OCI-LY7 (cell line): ENCODE measurements around the gene POLR2H. TPM values are rescaled to one million over a fixed set of nuclear protein-coding genes. Genes with fewer than 3 reads are reported as not detected.

Experiments
- BruUV-seq: library from RNA; stranded (reverse); fragments of 400-500 nt; replicated peaks from 2 replicates; lab custom pipeline; 2021; lab: Mats Ljungman, UMichigan
- CTCF ChIA-PET: fragments of 300-600 bp; sonication (Branson Sonifier 250); formaldehyde crosslinking; loops from one replicate; lab custom pipeline; 2022; ENCODE audit warnings: antibody characterized with exemption; ENCODE audit not compliant: unreplicated experiment; lab: Charles Lee
- POLR2A ChIA-PET: fragments of 300-600 bp; sonication (Branson Sonifier 250); formaldehyde crosslinking; loops from one replicate; lab custom pipeline; 2022; ENCODE audit warnings: antibody characterized with exemption; lab: Charles Lee
- DNase-seq: peaks from one replicate; pipeline ENCODE4 v3.0.0-alpha.2; 2015; ENCODE audit warnings: low spot score
- H2AFZ ChIP-seq: fragments of 200-600 bp; sonication (generic), shearing (Covaris generic); 2 replicates; pipeline ENCODE4 v1.6.1; 2014; ENCODE audit warnings: mild to moderate bottlenecking, antibody characterized with exemption, low read length, moderate library complexity
- H3K27ac ChIP-seq: fragments of 200-600 bp; sonication (generic); 2 replicates; pipeline ENCODE4 v1.5.1; 2014; ENCODE audit warnings: mixed run types, low read depth, mild to moderate bottlenecking, moderate library complexity, low read length, inconsistent platforms; ENCODE audit not compliant: poor library complexity, severe bottlenecking
- H3K36me3 ChIP-seq: fragments of 200-600 bp; sonication (generic); 2 replicates; pipeline ENCODE4 v1.6.1; 2014; ENCODE audit warnings: mild to moderate bottlenecking, antibody characterized with exemption, low read length, moderate library complexity, mixed read lengths; ENCODE audit not compliant: insufficient read depth
- H3K4me1 ChIP-seq: fragments of 200-600 bp; sonication (generic); 2 replicates; pipeline ENCODE4 v1.5.1; 2014; ENCODE audit warnings: mild to moderate bottlenecking, low read length; ENCODE audit not compliant: insufficient read depth, poor library complexity, severe bottlenecking
- H3K4me2 ChIP-seq: fragments of 200-600 bp; sonication (generic); 2 replicates; pipeline ENCODE4 v1.6.1; 2014; ENCODE audit warnings: mild to moderate bottlenecking, low read length
- H3K4me3 ChIP-seq: fragments of 200-600 bp; sonication (generic); 2 replicates; pipeline ENCODE4 v1.5.1; 2014; ENCODE audit warnings: mild to moderate bottlenecking, low read depth, low read length; ENCODE audit not compliant: poor library complexity, severe bottlenecking
- H3K79me2 ChIP-seq: fragments of 200-600 bp; sonication (generic); 2 replicates; pipeline ENCODE4 v1.6.1; 2016; ENCODE audit warnings: low read depth, mild to moderate bottlenecking, low read length, moderate library complexity, mixed read lengths; ENCODE audit not compliant: insufficient read depth
- H3K9me2 ChIP-seq: fragments of 200-600 bp; sonication (generic); 2 replicates; pipeline ENCODE4 v1.6.1; 2016; ENCODE audit warnings: mild to moderate bottlenecking, low read length, mixed read lengths; ENCODE audit not compliant: insufficient read depth
- H3K9me3 ChIP-seq: fragments of 200-600 bp; sonication (generic); 2 replicates; pipeline ENCODE4 v1.6.1; 2014; ENCODE audit warnings: mild to moderate bottlenecking, mixed run types, low read length, mixed read lengths
- H4K20me1 ChIP-seq: fragments of 200-600 bp; sonication (generic); 2 replicates; pipeline ENCODE4 v1.6.1; 2014; ENCODE audit warnings: mild to moderate bottlenecking, antibody characterized with exemption, low read length, moderate library complexity, mixed read lengths; ENCODE audit not compliant: insufficient read depth
- CTCF ChIP-seq: fragments of 200-600 bp; sonication (generic); conservative IDR thresholded peaks from 2 replicates; pipeline ENCODE4 v1.5.1; 2014; ENCODE audit warnings: mild to moderate bottlenecking, antibody characterized with exemption, low read length, moderate library complexity, mixed read lengths
- EZH2phosphoT487 ChIP-seq: fragments of 200-600 bp; sonication (generic); IDR thresholded peaks from 2 replicates; pipeline ENCODE4 v1.6.1; 2018; ENCODE audit warnings: low read depth, borderline replicate concordance, mild to moderate bottlenecking, mixed run types, antibody characterized with exemption, low read length, moderate library complexity, mixed read lengths
- intact Hi-C: fragments of 100-400 bp; cut with micrococcal nuclease; formaldehyde crosslinking; loops from one replicate; pipeline ENCODE4 v1.10.0; 2022; ENCODE audit not compliant: unreplicated experiment
- total RNA-seq, 2 experiments: library from RNA; depleted of rRNA in 1 of 2; stranded (reverse); fragments of >200 nt in 1 of 2; shearing (Covaris generic) in 1 of 2; gene quantifications; 2 replicates each; pipeline ENCODE4 v1.2.3, GENCODE V29; 2014 to 2022

Gene POLR2H
- total RNA-seq, 2 experiments from 2014 or later = 80.1 to 85.8 TPM

GRCh38 chr3:184360070-184360928 lies 1.2 kb upstream of the POLR2H start:
- Histone ChIP-seq H4K20me1 (no peaks in the 10 kb centered on the region; the same call in 1 of the 2 replicates), H3K4me2 (peak overlapping the region; percentile 84), H3K4me1 (peaks cover 23% of the 10 kb centered on the region), H3K9me3 (no peaks in the 10 kb centered on the region), H3K36me3 (peaks cover 10% of the 10 kb centered on the region), H2AFZ (no peak overlapping the region), H3K4me3 (peak overlapping the region; percentile 97), H3K9me2 (no peaks in the 10 kb centered on the region), H3K27ac (no peak overlapping the region), H3K79me2 (peaks cover 19% of the 10 kb centered on the region; the same call in 1 of the 2 replicates)
- TF ChIP-seq EZH2phosphoT487 = no peak
- TF ChIP-seq CTCF = no peak
- no peak for DNase-seq
- BruUV-seq = no TSS peak
- ChIA-PET CTCF (interaction anchor here (0.5 kb wide), 1 partner anchor 101 kb away, joined by 3 read pairs; no protein-coding TSS in a partner anchor), POLR2A (interaction anchor here (0.6 to 1.0 kb wide), 4 partner anchors 12 to 574 kb away, joined by 3 to 7 read pairs (median 4); no protein-coding TSS in a partner anchor)
- intact Hi-C loops = loop anchor here (5.0 kb wide), 2 partner anchors 223 to 933 kb away; partner anchors contain the start of genes EIF2B5 and MCF2L2

- peaks cover 23% of the 10 kb centered on the region for H3K4me1 ChIP-seq
- H3K9me2 ChIP-seq = no peaks in the 10 kb centered on the region
- H3K79me2 ChIP-seq = peaks cover 19% of the 10 kb centered on the region; the same call in 1 of the 2 replicates
- H3K27ac ChIP-seq = no peak overlapping the region
- no peaks in the 10 kb centered on the region; the same call in 1 of the 2 replicates for H4K20me1 ChIP-seq
- no TSS peak for BruUV-seq
- intact Hi-C loops = loop anchor here (5.0 kb wide), 2 partner anchors 224 to 934 kb away; partner anchors contain the start of genes EIF2B5 and MCF2L2
- peak overlapping the region; percentile 97 for H3K4me3 ChIP-seq
- no peaks in the 10 kb centered on the region for H3K9me3 ChIP-seq
- ChIA-PET CTCF (interaction anchor here (0.5 kb wide), 1 partner anchor 101 kb away, joined by 3 read pairs; no protein-coding TSS in a partner anchor), POLR2A (interaction anchor here (0.6 to 1.0 kb wide), 3 partner anchors 13 to 1227 kb away, joined by 3 to 7 read pairs (median 3); no protein-coding TSS in a partner anchor)
- peak overlapping the region; percentile 84 for H3K4me2 ChIP-seq
- DNase-seq = no peak
- H2AFZ ChIP-seq = peak overlapping the region; percentile 20; the same call in 1 of the 2 replicates
- peaks cover 15% of the 10 kb centered on the region for H3K36me3 ChIP-seq
- TF ChIP-seq EZH2phosphoT487 = no peak
- no peak for TF ChIP-seq CTCF
Observed at GRCh38 chr3:184360929-184361531, 480 bp upstream of the POLR2H start.
